ENCODE data around the gene DGKD. TPM values are rescaled to one million over a fixed set of nuclear protein-coding genes. Genes with fewer than 3 reads are reported as not detected.
A peak's percentile ranks its signal among the peaks of the same experiment; 100 is the strongest.

The DGKD gene
- total RNA-seq, 1 experiment from 2014 or later: 41.4 TPM

DNA sequence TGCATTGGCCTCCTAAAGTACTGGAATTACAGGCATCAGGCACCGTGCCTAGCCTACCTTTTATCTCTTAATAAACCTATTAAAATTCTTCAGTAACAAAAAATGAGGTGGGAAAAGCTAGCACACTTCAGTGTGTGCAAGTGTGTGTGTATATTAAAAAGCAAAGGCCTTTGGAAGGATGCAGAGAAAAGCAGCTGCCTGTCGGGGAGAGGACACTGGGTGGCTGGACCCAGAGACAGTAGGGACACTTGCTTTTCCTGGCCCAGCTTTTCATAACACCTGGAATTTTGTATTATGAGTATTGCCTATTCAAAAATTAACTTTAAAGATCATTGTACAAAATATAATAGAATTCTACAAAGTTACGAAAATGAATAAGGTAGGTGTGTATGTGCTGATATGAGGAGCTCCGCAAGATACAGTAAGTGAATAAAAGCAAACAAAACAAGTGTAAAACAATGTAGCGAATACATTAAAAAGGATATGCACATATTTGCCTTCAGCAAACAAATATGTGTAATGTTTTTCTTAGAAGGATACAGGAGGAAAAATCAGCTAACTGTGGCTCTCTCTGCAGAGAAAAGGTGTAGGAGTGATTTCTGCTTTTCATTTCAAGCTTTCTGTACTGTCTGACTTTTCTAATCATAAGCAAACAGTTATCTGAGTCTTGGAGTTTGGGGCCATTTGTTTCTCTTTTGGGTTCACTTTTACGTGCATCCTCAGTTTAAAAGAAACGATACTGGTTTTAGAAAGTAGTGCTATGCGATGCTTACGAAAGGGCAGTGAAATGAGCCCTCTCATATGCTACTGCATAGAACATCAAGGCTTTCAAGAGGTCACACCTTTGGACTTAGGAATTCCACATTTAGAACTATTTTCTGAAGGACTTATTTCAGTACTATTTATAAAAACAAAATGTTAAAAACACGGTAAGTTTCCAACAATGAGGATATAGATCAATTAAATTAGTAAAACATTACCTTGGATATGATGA lies 141.5 kb downstream of the DGKD start (continued):
- TF ChIP-seq HMGXB4 (CRISPR knock-in tag; IDR thresholded peaks at IDR 0.05) (no peak), SP1 (CRISPR knock-in tag; conservative IDR thresholded peaks at IDR 0.05) (no peak), ZNF416 (CRISPR knock-in tag; IDR thresholded peaks at IDR 0.05) (no peak), GRHL2 (CRISPR knock-in tag; IDR thresholded peaks at IDR 0.05; ENCODE audit: insufficient replicate concordance, severe bottlenecking) (no peak)
- TF ChIP-seq, protein P1, sequence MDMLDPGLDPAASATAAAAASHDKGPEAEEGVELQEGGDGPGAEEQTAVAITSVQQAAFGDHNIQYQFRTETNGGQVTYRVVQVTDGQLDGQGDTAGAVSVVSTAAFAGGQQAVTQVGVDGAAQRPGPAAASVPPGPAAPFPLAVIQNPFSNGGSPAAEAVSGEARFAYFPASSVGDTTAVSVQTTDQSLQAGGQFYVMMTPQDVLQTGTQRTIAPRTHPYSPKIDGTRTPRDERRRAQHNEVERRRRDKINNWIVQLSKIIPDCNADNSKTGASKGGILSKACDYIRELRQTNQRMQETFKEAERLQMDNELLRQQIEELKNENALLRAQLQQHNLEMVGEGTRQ (CRISPR knock-in tag; IDR thresholded peaks at IDR 0.05): no peak

DNA sequence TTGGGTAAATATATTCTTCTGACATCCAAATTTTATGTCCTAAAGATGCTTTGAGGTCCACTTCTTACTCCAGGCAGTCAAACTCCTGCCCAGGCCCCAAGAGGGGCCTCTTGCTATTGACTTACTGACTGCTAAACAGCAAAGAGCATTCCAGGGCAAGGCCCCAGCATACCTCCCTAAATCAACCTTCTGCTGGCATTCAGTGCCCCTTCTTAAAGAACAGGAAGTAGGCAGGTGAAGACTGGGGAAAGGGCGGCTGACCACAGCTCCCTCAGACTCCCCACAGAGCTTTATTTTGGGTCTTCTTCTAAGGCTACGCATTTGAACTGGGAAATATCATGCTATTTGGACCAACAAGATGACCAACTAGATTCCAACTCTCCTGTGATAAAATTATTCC lies 143.4 kb downstream of the DGKD start:
- TF ChIP-seq PRRX2 (CRISPR knock-in tag; IDR thresholded peaks at IDR 0.05) (no peak), FOXJ3 (CRISPR knock-in tag; IDR thresholded peaks at IDR 0.05; ENCODE audit: borderline replicate concordance) (no peak), IRF2 (CRISPR knock-in tag; IDR thresholded peaks at IDR 0.05; ENCODE audit: borderline replicate concordance, low read depth) (no peak), ETV6 (CRISPR knock-in tag; IDR thresholded peaks at IDR 0.05) (no peak), MYBL2 (CRISPR knock-in tag; IDR thresholded peaks at IDR 0.05) (no peak), SMAD3 (CRISPR knock-in tag; IDR thresholded peaks at IDR 0.05; ENCODE audit: borderline replicate concordance) (no peak), RORB (CRISPR knock-in tag; IDR thresholded peaks at IDR 0.05) (no peak), GRHL2 (CRISPR knock-in tag; IDR thresholded peaks at IDR 0.05; ENCODE audit: insufficient replicate concordance, severe bottlenecking) (no peak), JUN (CRISPR knock-in tag; IDR thresholded peaks at IDR 0.05) (no peak), NR2C2 (CRISPR knock-in tag; IDR thresholded peaks at IDR 0.05) (no peak), ATF2 (CRISPR knock-in tag; IDR thresholded peaks at IDR 0.05; ENCODE audit: borderline replicate concordance, low read depth) (no peak)
- peaks cover 7% of the 10 kb centered on the region for H3K36me3 Mint-ChIP-seq
- DNase-seq (ENCODE audit: low spot score) (no peak), ATAC-seq (peak; percentile 66; the same call in 1 of the 2 replicates)
- no peak overlapping the region for H3K27ac Mint-ChIP-seq
- H3K4me1 Mint-ChIP-seq: peaks cover 5% of the 10 kb centered on the region
- ChIA-PET CTCF (interaction anchor here (0.6 to 1.1 kb wide), 5 partner anchors 14 to 42 kb away, joined by 3 to 4 read pairs (median 3); no protein-coding TSS in a partner anchor), POLR2A (no interaction called here)
- H3K4me3 Mint-ChIP-seq: no peak overlapping the region
- H3K9me3 Mint-ChIP-seq: peaks cover 3% of the 10 kb centered on the region
- H3K27me3 Mint-ChIP-seq (ENCODE audit: low read depth): no peaks in the 10 kb centered on the region

- no peak for DNase-seq (ENCODE audit: low spot score)
- TF ChIP-seq ELF4 (CRISPR knock-in tag; IDR thresholded peaks at IDR 0.05; ENCODE audit: low read depth) (no peak), TCF7 (CRISPR knock-in tag; IDR thresholded peaks at IDR 0.05; ENCODE audit: low read depth) (no peak), FOXJ3 (CRISPR knock-in tag; IDR thresholded peaks at IDR 0.05; ENCODE audit: borderline replicate concordance) (no peak), OVOL2 (CRISPR knock-in tag; IDR thresholded peaks at IDR 0.05; ENCODE audit: borderline replicate concordance) (no peak), SMAD3 (CRISPR knock-in tag; IDR thresholded peaks at IDR 0.05; ENCODE audit: borderline replicate concordance) (no peak), PRRX2 (CRISPR knock-in tag; IDR thresholded peaks at IDR 0.05) (no peak), IRF2 (CRISPR knock-in tag; IDR thresholded peaks at IDR 0.05; ENCODE audit: borderline replicate concordance, low read depth) (no peak), MYBL2 (CRISPR knock-in tag; IDR thresholded peaks at IDR 0.05) (no peak), ZNF219 (CRISPR knock-in tag; IDR thresholded peaks at IDR 0.05; ENCODE audit: borderline replicate concordance) (no peak), ETV6 (CRISPR knock-in tag; IDR thresholded peaks at IDR 0.05) (no peak), CDX4 (CRISPR knock-in tag; IDR thresholded peaks at IDR 0.05; ENCODE audit: borderline replicate concordance) (no peak)
- TF ChIP-seq, protein P2, sequence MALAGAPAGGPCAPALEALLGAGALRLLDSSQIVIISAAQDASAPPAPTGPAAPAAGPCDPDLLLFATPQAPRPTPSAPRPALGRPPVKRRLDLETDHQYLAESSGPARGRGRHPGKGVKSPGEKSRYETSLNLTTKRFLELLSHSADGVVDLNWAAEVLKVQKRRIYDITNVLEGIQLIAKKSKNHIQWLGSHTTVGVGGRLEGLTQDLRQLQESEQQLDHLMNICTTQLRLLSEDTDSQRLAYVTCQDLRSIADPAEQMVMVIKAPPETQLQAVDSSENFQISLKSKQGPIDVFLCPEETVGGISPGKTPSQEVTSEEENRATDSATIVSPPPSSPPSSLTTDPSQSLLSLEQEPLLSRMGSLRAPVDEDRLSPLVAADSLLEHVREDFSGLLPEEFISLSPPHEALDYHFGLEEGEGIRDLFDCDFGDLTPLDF (CRISPR knock-in tag; IDR thresholded peaks at IDR 0.05): no peak
- TF ChIP-seq, protein P3, sequence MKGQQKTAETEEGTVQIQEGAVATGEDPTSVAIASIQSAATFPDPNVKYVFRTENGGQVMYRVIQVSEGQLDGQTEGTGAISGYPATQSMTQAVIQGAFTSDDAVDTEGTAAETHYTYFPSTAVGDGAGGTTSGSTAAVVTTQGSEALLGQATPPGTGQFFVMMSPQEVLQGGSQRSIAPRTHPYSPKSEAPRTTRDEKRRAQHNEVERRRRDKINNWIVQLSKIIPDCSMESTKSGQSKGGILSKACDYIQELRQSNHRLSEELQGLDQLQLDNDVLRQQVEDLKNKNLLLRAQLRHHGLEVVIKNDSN (CRISPR knock-in tag; IDR thresholded peaks at IDR 0.05): no peak
- TF ChIP-seq, protein P4, sequence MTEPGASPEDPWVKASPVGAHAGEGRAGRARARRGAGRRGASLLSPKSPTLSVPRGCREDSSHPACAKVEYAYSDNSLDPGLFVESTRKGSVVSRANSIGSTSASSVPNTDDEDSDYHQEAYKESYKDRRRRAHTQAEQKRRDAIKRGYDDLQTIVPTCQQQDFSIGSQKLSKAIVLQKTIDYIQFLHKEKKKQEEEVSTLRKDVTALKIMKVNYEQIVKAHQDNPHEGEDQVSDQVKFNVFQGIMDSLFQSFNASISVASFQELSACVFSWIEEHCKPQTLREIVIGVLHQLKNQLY (CRISPR knock-in tag; IDR thresholded peaks at IDR 0.05): no peak
- ChIA-PET POLR2A (no interaction called here), CTCF (interaction anchor here (0.6 to 1.1 kb wide), 5 partner anchors 14 to 41 kb away, joined by 3 to 4 read pairs (median 3); no protein-coding TSS in a partner anchor)
- peaks cover 11% of the 10 kb centered on the region for H3K36me3 Mint-ChIP-seq
- H3K27ac Mint-ChIP-seq: no peak overlapping the region
- no peak for ATAC-seq
- peaks cover 7% of the 10 kb centered on the region for H3K9me3 Mint-ChIP-seq
- H3K27me3 Mint-ChIP-seq (ENCODE audit: low read depth): no peaks in the 10 kb centered on the region
- H3K4me3 Mint-ChIP-seq: no peak overlapping the region
- peaks cover 5% of the 10 kb centered on the region for H3K4me1 Mint-ChIP-seq
These were observed 143.8 kb downstream of the DGKD start for GRCh38 chr2:233498126-233498525.
